Inferior parietal cortex (tissue), 1 donor: Measurements from ENCODE around the gene POLA2.

Source experiments
- DNase-seq: peaks from one replicate; pipeline ENCODE4 v3.0.0-alpha.2; 2016; ENCODE audit errors: extremely low spot score

Gene POLA2

DNA sequence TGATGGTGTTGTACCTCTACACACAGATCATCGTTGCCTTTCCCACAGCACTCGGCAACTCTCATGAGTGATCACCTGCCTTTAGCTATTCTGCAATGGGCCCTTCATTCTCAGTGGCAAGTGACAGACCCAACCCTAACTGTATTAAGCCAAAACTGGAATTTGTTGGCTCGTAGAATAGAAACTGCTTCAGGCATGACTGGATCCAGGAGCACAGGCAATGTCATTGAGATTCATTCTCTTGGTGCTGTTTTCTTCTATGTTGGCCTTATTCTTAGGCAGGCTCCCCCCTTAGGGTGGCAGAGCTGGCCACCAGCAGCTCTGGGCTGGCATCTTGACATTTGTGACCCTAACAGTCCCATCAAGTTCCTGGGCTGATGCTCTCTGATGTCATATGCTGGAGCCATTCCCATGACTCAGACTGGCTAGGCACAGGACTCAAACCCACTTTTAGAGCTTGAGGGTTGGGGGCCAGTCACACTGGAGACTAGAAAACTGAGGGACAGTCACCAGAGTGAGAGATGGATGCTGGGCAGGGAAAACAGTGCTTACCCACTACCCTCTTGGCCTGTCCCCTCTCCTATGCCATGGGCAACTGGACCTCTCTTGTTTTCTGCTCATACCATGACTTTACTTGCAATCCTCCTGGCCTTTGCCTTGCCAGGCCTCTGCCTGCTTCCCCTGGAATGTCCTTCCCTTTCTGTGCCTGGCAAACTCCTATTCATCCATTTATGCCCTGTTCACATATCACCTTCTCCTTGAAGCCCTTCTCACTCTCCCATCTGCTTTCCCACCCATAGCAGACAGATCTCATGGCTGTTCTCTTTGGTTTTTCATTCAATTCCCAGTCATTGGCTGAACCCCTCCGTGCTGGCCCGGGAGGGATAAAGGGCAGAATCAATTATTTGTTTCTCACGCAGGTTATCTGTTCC is 45.8 kb downstream of the POLA2 start:
- no peak for DNase-seq

DNA sequence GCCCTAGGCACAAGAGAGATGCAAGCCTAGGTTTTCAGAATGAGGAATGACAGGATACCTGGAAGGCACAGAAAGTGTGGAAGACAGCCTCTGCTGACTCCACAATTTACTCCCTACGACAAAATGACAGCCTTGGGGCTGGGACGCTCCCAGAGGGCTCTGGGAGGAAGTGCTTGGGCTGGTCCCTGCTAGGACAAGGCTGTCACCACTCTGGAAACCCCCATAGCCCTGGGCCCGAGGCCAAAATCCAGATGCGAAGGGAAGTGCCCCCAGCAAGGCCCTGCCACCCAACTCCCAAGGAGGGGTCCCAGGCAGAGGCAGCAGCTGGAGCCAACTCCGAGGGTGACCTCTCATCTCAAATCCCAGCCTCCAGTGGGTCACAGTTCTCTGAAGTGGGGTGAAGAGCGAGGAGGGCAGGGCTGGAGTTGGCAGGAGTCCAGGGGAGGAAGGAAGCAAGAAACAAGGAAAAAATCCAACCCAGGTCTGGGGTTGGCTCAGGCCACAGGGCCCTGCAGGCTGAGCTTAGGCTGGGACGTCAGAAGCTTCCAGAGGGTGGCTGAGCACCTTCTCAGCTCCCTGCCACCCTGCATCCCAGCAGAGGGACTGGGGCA is 46.6 kb downstream of the POLA2 start:
- no peak for DNase-seq

DNA sequence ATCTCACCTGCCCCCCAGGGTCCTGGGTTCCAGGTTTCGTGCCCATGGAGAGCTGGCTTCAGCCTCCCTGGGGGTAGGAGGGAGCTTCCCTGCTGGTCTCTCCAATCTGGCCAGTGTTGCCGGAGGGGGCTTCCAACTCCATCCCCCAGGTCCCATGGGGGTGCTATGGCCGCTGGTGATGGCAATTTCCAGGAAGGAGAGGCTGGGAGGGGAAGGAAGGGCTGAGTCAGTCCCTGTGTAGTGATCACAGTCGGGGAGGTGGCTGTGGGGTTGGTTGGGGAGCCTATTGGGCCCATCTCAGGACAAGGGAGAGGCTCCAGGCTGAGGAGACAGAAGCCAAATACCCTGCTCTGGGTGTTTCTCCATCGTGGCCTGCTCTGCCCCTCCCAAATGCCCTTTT is 47.2 kb downstream of the POLA2 start:
- DNase-seq, result no peak

DNA sequence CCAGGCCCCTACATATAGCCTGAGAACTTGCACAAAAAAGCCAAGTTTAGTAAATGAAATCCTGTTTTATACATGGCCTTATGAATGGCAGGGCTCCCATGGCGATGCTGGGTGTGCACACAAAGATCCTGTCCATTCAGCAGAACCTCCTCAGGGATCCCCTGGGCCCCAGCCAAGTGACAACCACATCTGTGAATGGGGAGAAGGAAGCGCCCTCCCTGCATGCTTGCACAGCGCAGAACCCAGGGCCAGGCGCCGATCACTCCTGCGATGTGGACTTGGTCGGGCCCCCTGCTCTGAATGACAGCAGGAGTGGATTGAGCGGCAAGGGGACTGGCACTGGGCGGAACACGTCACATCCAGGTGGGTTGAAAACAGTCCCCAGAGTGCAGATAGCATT is 48.5 kb downstream of the POLA2 start:
- DNase-seq, result no peak

DNA sequence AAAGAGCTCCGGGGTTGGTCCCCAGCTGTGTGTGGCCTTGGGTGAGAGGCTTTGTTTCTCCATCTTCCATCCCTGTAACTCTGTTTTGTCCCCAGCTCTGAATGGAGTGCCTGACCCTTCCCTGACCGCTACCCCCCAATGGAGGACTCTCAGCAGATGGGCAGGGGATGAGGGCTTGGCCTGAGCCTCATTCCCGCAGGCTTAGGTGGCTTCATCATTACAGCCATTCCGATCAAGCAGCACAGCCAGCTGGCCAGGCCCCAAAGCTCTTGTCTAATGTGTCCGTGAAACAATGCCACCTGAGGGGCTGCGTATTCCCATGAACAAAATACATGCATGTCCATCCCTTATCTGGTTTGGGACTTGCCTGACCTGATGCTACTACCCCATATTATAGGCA is 49.0 kb downstream of the POLA2 start:
- no peak for DNase-seq

DNA sequence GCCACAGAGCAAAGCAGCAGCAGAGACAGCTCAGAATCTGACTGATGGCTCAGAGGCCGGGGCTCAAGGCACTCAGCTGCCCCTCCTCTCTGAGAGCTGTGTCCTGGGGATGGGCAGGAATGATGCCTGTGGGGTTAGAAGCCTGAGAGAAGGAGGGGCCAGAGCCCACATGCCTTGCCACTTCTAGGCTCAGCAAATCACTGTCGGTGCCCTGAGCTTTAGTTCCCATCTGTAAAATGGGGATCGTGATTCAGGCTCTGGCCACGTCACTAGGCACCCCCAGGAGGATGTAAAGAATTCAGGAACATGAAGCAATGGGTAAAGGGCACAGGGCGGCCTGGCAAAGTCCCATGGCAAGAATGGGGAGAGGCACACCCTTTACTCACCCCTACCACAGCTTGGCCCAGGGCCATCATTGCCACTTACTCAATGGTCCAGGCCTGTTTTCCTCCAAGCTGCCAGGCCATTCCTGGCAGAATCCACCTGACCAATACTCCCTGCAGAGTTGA is 49.5 kb downstream of the POLA2 start:
- DNase-seq, result no peak

DNA sequence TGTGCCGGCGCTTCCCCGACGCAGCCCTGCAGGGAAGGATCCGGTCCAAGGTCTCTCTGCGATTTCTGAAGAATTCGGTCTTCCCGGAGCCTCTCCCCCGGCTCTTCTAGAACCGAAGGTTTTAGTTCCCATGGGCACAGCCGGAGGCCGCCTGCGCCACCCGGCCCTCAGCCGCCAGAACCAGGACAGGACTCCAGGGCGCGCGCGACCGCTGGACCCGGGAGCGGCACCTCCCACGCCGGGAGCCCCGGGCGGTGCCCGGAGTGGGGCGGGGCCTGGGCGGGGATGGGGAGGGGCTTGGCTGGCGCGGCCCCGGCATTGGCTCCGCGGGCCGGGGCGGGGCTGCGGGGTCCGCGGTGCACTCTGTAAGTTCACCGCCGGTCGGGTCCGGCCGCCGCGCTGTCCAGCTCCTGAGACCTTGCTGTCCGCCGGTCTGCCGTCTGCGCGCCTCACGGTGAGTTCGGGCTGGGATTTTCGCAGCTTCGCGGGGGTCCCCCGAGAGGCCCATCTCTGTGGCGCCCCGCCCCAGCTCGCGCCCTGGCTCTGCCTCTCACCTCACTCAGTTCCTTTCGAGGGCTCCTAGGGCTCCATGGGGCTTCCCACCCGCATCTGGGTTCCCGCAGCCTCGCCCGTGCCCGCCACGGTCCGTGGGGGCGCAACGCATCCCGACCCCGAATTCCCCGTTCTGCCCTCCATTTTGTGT is 52.9 kb downstream of the POLA2 start, which contains the start of gene CDC42EP2:
CDC42EP2 (plus strand) TSS at position 366 of the 703 bp plus-strand sequence. CDS start 6,033 bp downstream, outside the sequence.
- peak; percentile 84 for DNase-seq

DNA sequence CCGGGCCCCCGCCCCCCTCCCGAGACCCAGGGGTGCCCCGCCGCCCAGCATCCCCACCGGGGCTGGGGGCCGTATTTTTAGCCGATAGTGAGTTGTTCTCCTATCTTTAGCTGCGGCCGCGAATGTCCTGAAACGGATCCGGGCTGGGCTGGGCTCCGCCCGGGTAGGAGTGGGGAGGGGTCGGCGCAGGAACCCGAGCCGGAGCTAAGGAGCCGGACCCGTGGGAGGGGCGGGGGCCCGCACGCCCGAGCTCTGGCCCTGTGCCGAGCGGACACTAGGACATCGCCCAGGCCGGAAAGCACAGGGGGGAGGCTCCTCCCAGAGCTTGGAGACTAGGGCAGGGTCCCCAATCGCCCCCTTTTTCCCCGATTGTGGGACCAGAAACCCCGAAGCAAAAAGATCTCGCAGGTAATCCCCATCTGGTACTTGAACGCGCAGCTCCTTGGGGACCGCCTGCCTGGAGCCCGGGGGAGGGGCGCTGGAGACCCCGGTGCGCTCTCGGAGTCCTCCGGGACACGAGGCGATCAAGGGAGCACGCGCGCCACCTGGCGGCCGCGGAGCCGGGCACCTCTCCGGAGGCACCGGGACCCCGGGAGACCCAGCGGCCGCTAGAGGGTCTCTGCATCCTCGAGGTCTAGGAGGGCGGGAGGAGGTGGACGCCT is 53.6 kb downstream of the POLA2 start:
- DNase-seq, result peak; percentile 78

DNA sequence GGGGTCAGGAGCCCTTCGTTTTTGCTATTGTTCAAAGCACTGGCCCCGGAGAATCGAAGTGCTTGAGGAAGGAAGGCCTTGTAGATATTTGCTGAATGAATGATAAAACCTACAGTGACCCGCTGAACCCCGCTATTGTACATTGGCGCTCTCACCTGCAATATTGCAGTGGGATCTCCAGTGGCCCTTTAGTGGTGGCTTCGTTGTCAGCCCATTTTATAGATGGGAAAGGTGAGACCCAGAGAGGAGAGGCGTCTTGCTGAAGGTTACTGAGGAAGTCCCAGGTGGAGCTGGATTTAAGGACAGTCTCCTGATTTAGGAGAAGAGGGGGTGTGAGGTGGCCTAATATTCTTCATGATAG is 54.1 kb downstream of the POLA2 start:
- no peak for DNase-seq

DNA sequence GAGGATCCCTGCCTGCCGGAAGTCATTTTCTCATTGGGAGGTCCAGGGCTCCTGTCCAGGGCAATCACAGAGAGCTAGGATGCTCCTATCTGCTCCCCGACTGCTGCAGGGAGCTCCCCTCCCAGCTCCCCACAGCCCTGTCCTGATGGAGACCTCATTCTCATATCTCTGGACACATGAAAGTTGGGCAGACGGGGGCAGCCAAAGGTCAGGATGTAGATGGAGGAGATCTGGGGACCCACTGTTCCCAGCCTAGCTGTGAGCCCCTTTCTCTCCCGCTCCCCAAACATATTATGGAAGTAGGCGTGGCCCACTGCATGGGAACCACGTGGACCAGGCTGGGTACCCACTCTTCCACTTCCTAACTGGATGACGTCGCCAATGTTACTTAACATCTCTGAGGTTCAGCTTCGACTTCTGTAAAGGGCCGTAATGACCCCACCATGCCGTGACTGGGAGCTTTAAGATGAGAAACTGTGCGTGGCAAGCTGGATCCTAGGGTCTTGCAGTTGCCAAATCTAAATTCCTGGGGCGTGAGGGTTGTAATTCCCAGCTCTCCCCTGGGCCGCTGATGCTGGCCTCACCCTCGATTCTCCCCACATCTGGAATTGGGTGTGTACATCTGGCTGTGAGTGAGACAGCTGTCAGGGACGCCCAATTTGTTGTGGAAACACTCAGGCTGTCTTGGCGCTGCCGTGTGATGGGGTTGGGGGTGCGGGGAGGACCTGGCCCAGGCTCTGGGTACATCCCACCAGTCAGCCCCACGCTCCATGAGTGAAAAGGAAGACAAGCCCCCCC is 54.7 kb downstream of the POLA2 start:
- DNase-seq, result no peak

DNA sequence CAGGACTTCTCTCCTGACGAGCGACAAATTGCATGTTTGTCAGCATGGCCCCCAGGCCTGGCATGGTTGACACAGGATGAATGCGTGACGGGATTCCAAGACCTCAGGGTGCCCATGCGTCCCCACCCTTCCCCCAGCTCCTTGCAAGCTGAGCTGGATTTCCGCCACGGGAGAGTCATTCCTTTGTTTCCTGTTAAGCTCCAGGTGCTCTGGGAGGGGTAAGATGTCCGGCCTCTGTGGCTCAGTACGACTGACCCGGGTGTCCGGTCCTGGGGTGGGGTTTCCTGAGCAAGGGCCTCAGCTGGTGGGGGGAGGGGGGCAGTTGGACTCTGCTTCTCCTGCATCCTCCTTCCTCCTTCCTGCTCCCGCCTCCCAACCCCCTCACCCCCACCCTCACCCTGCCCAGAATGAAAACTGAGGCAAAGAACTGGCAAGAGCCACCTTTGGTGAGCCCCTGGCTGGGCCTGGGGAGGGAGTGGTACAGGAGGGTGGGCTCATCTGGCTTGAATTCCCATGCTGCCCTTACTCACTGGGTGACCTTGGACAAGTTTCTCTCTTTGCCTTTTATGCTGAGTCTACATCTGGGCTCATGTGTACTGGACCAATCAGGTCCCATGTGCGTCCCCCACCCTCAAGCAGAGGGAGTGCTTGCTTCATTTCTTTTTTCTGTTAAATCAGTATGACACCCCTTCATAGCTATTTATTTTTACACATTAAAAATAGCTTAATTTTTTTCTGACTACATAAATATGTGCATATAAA is 55.4 kb downstream of the POLA2 start:
- no peak for DNase-seq

DNA sequence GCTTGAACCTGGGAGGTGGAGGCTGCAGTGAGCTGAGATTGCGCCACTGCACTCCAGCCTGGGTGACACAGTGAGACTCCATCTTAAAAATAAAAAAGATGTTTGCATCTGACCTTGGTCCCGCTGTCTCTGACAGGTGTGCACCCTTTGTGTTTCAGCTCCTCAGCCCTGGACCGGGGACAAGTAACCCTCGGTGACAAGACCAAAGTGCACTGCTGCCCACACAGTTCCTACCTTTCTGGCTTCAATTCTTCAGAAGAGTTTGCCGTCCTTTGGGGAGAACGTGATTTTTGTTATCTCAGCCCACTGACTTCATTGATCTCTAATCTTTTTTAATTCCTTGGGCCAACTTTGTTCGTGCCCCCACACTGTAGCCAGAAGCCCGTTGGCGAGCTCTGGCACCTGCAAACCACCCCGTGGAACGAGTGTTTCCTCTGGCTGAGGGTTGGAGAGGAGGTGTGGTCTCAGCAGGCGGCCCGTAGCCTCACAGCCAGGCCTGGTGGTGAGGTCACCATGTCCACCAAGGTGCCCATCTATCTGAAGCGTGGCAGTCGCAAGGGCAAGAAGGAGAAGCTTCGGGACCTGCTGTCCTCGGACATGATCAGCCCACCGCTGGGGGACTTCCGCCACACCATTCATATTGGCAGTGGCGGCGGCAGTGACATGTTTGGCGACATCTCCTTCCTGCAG is 58.8 kb downstream of the POLA2 start:
- DNase-seq, result no peak

DNA sequence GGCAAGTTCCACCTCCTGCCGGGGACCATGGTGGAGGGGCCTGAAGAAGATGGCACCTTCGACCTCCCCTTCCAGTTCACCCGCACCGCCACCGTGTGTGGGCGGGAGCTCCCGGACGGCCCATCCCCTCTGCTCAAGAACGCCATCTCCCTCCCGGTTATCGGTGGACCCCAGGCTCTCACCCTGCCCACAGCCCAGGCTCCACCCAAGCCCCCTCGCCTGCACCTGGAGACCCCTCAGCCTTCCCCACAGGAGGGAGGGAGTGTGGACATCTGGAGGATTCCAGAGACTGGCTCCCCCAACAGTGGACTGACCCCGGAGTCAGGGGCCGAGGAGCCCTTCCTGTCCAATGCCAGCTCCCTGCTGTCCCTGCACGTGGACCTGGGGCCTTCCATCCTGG is 59.3 kb downstream of the POLA2 start:
- DNase-seq, result no peak

DNA sequence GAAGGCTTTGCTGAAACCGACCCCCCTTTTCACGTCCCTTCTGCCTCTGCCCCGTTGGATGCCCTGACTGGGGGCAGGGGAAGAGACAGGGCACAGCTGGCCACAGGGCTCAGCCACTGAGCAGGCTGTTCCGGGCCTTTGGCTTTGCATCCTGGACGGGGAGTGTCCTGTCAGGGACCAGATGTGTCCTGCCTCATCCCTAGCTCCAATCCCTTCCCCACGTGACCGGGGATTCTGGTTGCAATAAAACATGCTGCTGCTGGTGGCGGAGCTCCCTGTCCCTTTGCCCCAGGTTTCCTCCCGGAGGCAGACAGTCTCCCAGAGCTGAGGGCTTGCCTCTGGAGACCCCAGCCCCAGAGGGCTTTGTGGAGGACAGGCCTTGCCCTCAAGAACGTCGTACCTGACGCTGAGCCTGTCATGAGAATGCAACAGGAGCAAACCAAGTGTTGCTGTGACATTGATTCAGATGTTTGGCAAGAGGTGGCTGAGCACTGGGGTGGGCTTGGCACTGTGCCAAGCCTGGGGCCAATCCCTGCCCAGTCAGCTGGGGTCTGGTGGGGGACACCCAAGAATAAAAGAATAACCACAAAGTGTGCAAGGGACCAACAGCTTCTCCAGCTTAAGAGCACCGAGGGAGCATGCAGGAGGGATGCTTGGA is 60.2 kb downstream of the POLA2 start:
- no peak for DNase-seq

DNA sequence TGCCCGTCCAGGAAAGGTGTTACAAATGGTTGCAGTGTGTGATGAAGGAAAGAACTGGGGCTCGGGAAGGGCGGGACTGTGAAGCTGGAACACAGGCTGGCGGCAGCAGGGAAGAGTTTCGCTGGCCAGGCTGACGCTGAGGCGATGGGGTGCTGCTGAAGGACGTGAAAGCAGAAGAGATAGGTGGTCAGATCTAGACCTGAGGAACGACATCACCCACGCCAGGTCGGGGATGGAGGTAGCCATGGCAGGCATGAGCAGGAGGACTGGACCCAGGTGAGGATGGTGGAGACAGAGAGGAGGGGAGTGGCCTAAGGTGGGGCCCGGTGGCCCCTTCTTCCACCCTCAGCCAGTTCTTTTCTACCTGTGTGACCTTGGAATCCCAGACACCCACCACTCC is 62.1 kb downstream of the POLA2 start:
- DNase-seq, result no peak

DNA sequence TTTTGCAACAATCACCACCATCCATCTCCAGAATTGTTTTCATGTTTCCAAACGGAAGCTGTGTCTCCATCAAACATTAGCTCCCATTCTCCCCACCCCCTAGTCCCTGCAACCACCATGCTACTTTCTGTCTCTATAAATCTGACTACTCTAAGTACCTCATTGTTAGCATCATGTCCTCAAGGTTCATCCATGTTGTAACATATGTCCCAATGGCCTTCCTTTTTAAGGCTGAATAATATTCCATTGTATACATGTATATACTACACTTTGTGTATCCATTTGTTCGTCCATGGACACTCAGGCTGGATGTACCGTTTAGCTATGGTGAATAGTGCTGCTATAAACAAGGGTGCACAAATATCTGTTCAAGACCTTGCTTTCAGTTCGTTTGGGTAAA is 63.7 kb downstream of the POLA2 start:
- DNase-seq, result no peak

DNA sequence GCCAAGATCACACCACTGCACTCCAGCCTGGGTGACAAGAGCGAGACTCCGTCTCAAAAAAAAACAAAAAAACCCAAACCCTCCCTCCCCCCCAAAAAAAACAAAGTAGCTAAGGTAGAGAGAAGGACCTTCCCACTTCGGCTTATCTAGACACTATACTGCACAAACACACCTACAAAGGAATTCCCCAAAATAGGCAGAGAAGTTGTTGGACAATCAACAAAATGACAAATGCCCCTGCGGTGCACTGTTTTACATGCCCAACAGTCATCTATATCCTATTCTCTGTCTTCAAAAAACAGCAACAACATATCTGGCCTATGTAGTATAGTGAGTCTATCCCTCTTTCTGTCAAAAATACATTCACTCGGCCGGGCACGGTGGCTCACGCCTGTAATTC is 65.3 kb downstream of the POLA2 start:
- no peak for DNase-seq

DNA sequence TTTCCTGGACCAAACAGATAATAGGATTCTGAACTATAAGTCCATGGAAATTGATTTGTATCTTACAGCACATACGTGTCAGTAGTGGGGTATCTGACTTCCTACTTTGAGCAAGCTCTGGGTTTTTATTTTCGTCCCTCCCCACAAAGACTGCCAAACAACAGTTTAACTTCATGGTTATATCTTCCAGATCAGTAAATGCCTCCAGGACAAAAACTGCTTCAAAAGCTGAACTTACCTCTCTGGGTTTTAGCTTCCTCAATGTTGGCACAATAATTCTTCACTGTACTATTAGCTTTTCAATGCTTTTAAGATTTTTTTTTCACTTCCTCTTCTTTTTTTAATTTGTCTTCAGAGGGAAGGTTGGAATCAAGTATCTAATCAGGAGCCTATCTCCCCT is 67.7 kb downstream of the POLA2 start:
- DNase-seq, result no peak

DNA sequence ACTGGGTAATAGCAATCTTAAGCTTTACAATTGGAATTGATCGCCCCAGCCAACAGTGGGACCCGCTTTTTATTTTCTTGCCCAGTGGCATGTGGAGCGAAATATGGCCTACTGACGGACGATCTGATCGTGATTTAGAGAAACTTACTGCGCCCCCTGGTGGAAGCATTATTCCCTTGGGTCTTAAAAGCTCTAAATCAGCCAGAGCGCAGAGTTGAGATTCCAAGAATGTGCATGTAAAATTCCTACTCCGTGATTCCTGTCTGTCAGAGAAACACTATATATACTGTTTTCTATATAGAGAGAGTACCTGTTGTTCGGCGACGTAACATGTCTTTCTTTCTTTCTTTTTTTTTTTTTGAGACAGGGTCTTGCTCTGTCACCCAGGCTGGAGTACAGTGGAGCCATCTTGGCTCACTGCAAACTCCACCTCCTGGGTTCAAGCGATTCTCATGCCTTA is 68.2 kb downstream of the POLA2 start:
- peak; percentile 97 for DNase-seq
